NCI-H128 (cell line): ENCODE results near the gene KCNJ6.

Experiments
- DNase-seq: peaks from one replicate; lab custom pipeline; 2025; ENCODE audit not compliant: unreplicated experiment; lab: John Stamatoyannopoulos, UW

The KCNJ6 gene

DNA sequence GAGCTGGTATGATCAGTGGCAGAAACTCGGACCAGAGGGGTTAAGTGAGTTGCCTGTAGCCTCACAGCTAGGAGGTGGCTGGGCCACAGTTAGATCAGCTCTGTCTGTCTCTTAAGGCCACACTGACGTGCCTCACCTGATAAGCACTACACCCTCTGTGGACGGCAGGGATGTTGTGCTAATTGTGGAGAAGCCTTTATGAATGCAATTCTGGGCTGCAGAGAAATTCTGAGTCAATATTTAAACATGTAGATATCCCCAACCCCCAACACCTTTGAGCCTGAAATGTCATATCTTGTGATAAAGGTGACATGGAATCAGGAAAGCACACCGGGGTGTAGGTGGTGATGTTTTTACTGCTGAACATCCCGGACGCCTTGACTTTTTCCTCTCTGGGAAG lies 88.3 kb downstream of the KCNJ6 start:
- no peak for DNase-seq

DNA sequence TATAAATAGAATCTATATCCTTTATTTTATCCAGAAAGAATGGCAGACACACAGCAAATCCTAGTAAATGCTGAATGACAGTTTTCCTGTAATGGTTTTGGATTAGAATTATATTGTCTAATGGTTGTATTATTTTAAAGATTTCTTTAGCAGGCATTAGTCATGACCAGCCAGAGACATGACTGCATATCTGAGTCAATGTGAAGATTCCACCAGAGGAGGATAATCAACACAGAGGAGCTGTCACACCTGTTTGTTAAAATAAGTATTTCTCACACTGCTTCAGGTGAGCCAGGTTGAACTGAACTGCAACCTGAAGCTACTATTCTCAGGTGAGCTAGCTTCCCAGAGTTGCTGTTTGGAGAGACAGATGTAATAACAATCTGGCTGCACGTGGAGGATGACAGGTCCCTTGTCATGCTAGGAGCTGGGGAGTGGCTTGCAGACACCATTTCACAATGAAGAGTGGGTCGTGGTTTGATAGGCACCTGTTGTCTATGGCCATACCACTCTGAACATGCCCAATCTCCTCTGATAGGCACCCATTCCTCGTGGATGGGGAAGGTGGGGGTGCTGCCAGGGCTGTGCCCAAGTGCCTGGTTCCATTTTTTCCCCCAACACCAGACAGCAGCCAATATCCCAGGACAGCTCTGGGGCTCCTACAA lies 94.3 kb downstream of the KCNJ6 start:
- no peak for DNase-seq

DNA sequence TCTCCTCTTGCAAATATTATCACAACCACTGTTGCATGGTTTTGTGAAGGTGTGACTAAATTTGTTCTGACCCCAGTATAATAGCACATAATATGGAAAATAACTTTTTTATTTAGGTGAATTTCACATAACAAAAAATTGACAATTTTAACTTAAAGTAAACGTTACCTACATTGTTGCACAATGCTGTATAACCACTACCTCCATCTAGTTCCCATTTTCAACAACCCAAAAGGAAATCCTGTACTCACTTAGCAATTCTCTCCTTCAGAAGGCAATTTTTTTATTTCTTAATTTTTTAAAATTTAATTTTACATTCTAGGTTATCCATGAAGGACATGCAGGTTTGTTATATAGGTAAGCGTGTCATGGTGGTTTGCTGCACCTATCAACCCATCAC lies 95.2 kb downstream of the KCNJ6 start:
- DNase-seq, result no peak

DNA sequence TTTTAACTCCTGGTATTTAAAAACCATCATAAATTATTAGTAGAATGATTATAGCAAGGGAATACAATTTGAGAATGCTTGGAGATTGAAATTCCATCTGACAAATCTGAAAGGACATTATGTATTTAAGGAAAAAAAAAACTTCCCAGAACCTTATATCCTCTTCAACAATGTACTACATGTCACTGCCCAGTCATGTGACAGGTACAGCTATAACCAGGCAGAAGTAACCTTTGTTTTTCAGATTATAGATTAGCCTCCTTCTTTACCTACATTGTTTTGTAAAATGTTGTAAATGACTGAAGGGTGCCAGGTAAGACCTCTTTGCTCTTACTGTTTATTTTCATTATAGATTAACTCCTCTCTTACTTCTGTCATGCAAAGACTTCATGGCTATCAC lies 96.9 kb downstream of the KCNJ6 start:
- no peak for DNase-seq

DNA sequence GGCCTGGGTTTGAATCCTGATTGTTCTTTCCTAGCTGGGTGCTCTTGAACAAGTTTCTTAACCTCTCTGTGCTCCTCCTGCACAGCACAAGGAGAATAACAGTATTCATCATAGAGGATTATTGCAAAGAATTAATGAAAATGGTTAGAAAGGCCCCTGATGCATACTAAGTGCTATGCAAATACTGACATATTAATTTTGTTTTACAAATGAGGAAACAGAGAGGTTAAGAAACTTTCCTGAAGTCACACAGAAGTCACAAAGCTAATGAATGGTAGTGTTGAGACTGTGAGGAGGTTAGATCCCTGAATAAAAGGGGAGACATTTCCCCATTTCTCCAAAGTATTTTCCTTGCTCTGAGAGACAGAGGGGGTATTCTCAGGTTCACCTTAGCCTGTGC lies 99.0 kb downstream of the KCNJ6 start:
- no peak for DNase-seq

DNA sequence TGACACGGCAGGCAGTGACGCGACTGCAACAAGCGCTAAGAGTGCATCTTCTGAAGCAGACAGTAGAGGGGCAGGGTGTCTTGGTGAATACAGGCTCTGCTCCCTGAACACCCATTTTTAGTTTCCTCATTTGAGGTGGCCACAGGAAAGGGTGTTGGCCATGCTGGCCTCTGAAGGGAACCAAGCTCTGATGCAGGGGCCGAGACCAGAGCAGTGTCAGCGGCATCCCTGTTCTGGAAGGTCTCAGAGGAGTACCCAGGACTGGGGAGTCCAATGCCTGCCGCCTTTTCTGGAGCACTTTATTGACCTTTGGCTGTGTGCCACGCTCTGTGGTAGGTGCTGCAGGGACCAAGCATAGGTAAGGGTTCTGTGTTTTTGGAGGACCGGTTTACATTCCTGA lies 100.4 kb downstream of the KCNJ6 start:
- DNase-seq, result no peak

DNA sequence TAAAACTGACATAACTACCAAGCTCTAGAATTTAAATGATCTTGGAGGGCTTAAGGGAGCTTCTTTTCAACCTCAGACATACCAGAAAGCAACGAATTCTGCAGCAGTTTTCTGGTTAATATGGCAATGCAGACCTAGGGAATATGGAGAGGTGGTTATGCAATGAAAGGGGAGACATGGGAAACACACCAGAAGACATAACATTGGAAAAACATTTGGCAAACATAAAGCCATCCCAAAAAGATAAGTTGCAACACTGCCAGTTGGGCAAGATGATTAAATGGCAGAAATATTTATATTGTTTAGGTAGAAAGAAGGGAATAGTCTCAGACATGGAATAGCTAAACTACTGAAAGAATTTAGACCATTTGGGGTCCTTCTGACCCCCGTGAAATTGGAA lies 104.5 kb downstream of the KCNJ6 start:
- DNase-seq, result no peak

DNA sequence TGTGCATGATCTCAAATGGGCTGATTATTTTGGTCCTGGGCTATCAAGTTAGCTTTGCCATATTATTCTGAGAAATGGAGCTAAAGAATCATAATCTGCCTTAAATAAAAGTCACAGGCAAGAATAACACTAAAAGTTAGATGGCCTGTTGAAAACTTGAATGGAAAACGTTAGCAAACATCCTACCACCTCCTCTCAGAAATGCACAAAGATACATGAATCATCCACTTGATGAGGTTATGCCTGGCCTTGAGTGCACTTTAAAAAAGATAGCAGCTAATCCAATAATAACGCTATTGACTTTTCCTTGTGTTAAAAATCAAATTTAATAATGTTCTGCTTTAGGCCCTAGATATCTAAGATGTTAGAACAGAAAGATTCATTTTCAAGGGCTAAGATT lies 108.0 kb downstream of the KCNJ6 start:
- DNase-seq, result no peak

DNA sequence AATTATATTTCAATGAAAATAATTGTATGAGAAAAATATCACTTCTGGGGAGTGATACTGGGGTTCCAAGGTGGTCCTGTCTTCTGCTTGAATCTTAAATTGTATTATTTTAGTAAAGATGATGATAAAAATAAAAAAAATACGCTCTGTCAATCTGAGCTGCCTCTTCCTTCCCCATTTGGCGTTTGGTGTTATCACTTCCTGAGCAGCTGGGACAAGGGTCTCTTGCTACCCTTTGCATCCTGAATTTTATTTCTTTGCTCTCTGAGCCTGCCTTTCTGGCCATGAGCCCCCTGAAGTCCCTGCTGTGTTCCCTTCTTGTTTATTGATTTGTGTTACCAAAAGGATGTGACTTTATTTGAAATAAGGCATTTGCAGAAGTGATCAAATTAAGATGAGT lies 111.0 kb downstream of the KCNJ6 start:
- no peak for DNase-seq

DNA sequence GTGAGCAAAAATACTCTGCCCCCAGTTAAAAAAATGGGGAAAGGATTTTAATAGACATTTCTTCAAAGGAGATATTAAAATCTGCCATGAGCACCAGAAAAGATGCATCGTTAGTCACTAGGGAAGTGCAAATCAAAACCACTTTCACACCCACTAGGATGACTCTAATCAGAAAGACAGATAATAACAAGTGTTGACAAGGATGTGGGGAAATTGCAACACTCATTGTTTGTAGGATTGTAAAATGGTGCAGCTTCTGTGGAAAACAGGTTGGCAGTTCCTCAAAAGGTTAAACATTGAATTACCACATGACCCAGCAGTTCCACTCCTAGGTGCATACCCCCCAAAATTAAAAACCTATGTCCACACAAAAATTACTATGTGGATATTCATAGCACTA lies 112.3 kb downstream of the KCNJ6 start:
- no peak for DNase-seq

DNA sequence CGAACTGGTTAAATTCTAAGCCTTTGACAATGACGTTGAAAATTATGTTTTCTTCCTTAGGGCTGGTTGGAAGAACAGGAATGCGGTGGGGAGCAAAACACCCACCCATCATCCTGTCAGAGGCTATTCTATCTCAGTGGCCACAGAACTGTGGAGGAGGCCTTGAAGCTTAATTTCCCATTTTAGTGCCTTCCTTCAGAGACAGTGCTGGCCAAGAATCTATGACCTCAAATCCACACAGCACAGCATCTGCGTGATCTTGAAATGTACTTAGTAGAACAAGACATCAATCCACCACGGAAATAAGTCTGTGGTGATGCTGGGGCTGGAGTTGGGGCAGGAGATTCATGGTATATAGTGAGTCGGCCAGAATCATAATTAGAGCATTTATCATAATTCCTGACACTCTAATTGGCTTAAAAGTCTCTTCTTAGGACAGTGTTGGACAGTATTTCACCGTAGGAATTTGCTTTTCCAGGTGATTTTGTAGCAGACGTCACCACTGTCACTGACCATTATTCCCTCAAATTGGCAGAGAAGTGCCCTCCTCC lies 113.1 kb downstream of the KCNJ6 start:
- DNase-seq, result no peak

DNA sequence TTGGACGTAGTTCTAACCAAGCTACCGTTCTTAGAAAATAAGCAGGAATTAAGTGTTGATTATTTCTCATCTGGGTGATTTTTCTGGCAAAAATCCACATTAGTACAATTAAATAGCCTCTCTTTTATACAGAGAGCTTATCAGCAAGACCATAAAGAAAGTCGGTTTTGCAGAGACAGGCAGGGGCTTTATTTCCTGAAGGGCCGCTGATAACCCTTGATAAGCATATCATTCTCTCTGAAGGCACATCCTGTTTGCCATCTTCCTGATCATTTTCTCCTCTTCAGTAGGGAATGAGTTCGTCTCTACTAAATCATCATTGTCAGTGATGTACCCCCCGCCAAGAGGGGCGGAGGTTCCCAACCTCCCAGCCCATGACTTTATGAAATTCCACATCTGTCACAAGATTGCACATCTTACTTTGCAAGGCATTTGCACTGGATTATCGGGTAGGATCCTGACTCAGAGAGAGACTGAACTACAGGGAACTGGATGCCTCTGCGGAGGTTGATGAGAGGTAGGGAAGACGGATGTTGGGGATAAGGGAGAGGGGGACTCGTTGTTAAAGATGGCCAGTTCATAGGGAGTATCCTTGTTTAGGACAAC lies 115.7 kb downstream of the KCNJ6 start:
- DNase-seq, result no peak

DNA sequence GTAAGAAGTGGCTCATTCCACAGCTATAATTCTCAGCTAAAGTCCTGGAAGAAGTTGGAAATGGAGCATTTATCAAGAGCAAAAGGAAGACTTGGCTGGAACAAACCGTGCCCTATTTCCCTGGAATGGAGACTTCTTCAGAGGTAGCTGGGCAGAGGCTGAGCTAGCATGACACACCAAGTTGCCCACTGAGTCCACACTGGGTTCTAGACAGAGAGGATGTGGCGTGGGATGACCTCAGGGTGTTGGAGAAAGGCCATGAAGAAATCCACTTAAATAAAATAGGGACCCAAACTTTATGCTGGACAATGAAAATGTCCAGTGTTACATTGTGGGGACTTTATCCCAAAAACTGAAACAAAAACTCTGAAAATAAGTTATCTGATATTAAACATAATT lies 116.2 kb downstream of the KCNJ6 start:
- no peak for DNase-seq

DNA sequence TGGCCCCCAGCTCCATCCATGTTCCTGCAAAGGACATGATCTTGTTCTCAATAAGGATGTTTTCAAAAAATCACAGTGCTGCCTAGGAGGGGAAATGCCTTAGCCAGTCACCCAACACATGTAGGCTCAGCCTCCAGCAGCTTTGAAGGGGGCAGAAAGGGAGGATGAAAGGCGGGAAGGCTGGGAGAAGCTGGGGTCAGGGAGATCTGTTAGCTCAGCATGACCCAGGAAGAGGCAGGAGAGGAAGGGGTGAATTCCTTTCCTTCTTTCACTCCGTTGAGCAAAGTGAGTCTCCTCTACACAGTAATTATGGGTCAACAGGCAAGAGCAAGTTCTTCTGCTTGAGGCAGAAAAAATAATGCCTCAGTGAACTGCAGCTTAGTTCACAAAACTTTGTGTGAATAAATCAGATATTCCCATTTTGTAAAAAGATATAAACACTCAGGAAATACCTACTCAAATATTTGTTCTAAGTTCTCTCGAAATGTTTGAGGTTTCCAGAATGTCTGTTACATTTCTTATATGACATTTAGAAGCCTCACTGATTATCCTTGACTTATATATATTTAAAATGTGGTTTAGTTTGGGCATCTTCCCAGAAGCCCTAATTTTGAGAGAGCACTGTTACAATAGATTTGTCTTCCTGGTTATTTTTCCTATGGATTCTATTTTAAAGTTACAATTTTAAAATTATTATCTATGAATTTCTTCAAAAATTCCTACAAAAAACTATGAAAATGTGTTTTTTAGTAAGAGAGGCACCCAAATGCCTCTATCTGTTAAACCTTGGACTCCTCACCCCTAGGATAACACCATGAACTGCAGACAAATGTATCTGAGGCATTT lies 116.8 kb downstream of the KCNJ6 start:
- DNase-seq, result no peak

DNA sequence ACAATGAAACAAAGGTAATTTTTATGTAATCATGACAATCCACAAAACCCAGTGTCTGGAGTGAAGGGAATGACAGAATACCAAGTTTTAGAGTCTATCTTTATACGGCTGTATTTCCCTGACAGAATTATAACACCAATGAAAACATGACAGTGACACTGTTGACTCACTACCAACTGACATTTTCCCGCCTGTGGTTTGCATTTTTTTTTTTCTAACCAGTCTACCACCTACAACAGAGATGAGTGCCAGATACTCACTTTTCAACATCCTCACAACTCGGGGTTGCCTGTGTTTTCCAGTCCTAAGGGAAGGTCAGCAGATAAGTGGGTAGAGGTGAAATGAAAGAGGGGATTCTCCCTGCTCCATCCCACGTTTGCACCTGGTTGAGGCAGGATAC lies 118.9 kb downstream of the KCNJ6 start:
- DNase-seq, result no peak

DNA sequence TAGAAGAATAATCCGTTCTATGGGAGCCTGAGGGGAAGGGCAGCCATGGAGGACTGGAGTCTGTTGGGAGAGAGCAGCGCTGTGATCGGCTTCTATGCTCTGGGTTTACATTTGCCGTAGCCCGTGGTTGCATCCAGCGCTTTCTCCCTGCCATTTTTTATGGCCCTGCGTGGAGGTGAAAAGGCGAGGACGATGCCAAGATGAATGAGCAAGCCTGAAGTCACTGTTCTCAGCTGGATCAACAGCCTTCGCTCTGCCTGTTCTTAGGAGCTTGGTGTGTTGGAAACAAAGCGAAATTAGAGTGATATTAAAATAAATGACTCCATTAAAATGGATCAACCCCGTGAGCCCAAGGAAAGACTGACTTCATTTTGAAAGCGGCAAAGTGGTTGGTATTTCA lies 120.2 kb downstream of the KCNJ6 start:
- DNase-seq, result no peak

DNA sequence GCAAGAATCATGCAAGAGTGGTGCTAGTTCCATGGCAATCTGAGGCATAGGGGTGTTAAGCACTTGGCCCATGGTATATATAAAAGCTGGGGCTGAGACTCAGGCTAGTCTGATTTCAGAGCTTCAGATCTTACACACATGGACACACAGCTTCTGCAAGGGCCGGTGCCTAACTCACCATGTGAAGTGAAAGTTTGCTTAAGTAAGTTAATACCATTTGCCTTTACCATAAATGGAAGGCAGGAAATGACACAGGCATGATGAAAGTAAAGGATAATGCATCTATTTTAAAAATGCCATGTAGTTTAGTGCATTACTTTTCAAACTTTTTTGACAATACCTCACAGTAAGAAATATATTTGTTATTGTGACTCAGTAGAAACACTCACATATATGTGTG lies 122.6 kb downstream of the KCNJ6 start:
- DNase-seq, result no peak

DNA sequence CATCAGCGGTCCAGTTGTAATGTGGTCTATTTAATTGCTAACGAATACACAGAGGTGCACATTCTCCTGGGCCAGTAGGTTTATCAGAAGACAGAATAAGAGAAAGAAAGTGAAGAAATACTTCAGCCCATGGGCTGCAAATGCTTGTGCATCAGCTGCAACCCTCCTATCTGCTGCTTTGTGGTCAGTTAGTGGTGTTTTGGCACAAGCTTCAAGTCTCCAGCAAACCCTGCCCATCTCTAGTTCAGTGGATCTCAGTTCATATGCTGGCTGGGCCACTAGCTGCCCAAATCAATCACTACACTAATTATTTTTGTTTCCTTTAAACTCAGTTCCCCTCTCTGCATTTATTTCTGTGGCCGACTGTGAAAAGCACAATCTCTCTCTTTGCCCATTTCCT lies 124.2 kb downstream of the KCNJ6 start:
- DNase-seq, result no peak

DNA sequence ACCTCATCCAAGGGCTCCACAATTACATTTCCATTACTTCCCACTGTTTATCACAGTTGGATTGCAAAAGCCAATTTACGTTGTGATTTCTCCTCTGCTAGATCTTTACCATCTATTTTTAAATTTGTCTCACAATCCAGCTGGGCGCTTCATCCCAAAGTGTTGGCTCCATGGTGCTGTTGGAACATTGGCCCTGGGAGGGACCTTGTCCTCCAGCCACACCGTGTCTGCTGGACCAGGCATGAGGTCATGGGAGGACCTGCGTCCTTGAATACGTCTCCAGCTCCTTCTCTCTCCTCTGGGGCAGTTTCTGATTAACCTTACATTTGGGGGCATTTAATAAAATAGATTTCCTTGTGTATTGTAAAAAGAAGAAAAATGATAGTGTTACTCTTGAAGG lies 125.4 kb downstream of the KCNJ6 start:
- DNase-seq, result no peak

DNA sequence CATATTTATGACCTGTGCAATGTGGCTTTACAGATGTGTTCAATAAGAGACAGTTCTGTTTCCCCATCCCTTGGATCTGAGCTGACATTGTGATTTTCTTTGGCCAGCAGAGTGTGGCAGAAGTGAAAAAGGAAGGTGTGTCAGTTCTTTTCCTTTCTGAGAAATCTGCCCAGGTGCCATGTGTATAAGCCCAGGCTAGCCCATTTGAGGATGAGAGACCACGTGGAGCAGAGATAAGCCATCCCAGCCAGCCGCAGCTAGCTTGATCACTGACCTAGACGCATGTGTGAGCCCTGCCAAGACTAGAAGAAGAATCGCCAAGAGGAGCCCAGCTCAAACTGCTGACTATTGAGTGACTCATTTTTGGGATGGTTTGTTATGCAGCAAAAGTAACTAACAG lies 127.8 kb downstream of the KCNJ6 start:
- no peak for DNase-seq

DNA sequence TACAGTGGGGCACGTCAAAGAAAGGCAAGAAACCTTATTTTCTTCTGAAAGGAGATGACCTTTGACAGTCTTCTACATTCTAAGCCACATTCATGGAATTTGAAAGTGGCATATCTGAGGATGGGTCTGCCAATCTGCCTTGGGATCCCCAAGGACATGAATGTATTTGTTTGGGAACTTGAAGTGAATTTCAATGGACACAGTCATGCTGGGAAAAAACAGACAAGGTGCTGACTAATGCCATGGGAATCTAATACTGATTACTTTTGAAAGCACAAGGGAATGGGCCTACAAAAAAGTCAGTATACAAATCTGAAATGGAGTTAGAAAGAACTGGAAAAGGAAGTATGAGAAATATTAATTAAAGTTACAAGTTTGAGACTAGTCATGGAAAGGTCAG lies 128.8 kb downstream of the KCNJ6 start:
- DNase-seq, result no peak
